ENCODE results near the gene TM7SF3. TPM values are rescaled to one million over a fixed set of nuclear protein-coding genes. Genes with fewer than 3 reads are reported as not detected.

TM7SF3 gene
- total and polyA plus RNA-seq, 5 donors from 2014 or later = 21.8 to 68.2 (median 62.2) TPM

GRCh38 chr12:26994109-26994508 lies 20.1 kb downstream of the TM7SF3 start:
- H3K27me3 ChIP-seq (ENCODE audit: control insufficient read depth, insufficient read depth, low read length) = no peaks in the 10 kb centered on the region
- Mint-ChIP-seq H3K4me1 (peaks cover 0 to 16% (median 7%) of the 10 kb centered on the region in 4 donors), H3K36me3 (peaks cover 53% of the 10 kb centered on the region)

DNA sequence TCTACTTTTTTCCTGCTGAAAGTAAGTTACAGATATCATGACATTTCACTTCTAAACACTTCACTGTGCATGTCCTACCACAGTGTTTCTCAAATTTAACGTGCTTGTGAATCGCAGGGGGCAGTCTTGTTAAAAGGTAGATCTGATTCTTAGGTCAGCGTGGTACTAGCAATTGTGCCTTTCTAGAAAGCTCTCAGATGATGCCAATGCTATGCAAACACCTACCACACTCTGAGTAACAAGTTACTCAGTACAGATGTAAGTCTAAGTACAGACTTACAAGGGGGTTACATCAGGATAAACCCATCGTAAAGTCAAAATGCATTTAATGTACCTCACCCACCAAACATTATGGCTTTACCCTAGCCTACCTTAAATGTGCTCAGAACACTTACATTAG lies 22.4 kb downstream of the TM7SF3 start:
- peaks cover 56% of the 10 kb centered on the region for H3K36me3 ChIP-seq (ENCODE audit: control insufficient read depth, insufficient read depth, low read length)

More at GRCh38 chr12:26994109-26994508, 20.1 kb downstream of the TM7SF3 start:
- no peak overlapping the region for H3K27ac ChIP-seq (ENCODE audit: insufficient read depth, low read length, poor library complexity, severe bottlenecking)
- H3K4me3 ChIP-seq (ENCODE audit: low read depth, low read length) = no peak overlapping the region
- H3K36me3 ChIP-seq (ENCODE audit: control insufficient read depth, insufficient read depth, low read length) = peaks cover 50% of the 10 kb centered on the region
- Mint-ChIP-seq H3K9me3 (no peaks in the 10 kb centered on the region), H3K27ac (peak overlapping the region in 1 of 3 donors; percentile 38), H3K27me3 (no peaks in the 10 kb centered on the region), H3K4me3 (no peak overlapping the region)
- DNase-seq (no peak), ATAC-seq (ENCODE audit: low read depth in 2 of 2) (no peak)
- H3K4me1 ChIP-seq (ENCODE audit: control insufficient read depth, insufficient read depth, low read length, poor library complexity, severe bottlenecking) = no peaks in the 10 kb centered on the region
- no peaks in the 10 kb centered on the region for H3K9me3 ChIP-seq (ENCODE audit: control insufficient read depth in 2 of 2, low read length in 2 of 2)

DNA sequence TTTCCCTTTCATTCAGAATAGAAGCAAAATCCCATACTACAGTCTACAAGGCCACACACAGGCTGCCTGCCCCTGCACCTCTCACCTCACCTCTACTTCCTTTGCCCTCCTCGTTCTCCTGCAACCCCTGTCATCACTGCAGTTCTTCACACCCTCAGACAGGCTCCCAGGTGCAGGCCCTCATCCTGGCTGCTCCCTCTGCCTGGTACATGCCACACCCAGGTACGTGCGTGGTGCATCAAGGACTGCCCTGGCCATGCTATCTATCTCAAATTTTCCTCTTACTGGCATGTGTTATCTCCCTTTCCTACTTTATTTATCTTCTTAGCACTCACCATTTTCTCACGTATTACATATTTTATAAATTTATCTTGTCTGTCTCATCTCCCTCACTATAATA lies 24.3 kb downstream of the TM7SF3 start:
- H3K9me3 Mint-ChIP-seq = peaks cover 0 to under 1% (median 0%) of the 10 kb centered on the region in 7 donors
- no peaks in the 10 kb centered on the region for H3K27me3 ChIP-seq (ENCODE audit: control insufficient read depth, insufficient read depth, low read length)
- H3K9me3 ChIP-seq (ENCODE audit: control insufficient read depth in 2 of 2, low read length in 2 of 2) = no peaks in the 10 kb centered on the region
- ATAC-seq (ENCODE audit: low read depth in 2 of 2) (no peak), DNase-seq (no peak)
- no peak overlapping the region for H3K4me3 Mint-ChIP-seq
- H3K4me1 Mint-ChIP-seq = peaks cover 6 to 21% (median 10%) of the 10 kb centered on the region in 4 donors
- H3K27ac Mint-ChIP-seq = peak overlapping the region in 2 of 3 donors; percentile 29 to 77
- peaks cover 57% of the 10 kb centered on the region for H3K36me3 Mint-ChIP-seq
- no peak overlapping the region for H3K27ac ChIP-seq (ENCODE audit: insufficient read depth, low read length, poor library complexity, severe bottlenecking)
- H3K4me3 ChIP-seq (ENCODE audit: low read depth, low read length) = no peak overlapping the region
- H3K36me3 ChIP-seq (ENCODE audit: control insufficient read depth, insufficient read depth, low read length) = peaks cover 40% of the 10 kb centered on the region
- no peaks in the 10 kb centered on the region for H3K27me3 Mint-ChIP-seq
- no peaks in the 10 kb centered on the region for H3K4me1 ChIP-seq (ENCODE audit: control insufficient read depth, insufficient read depth, low read length, poor library complexity, severe bottlenecking)

More for the DNA sequence above, 22.4 kb downstream of the TM7SF3 start:
- Histone ChIP-seq H3K9me3 (ENCODE audit: control insufficient read depth in 2 of 2, low read length in 2 of 2) (no peaks in the 10 kb centered on the region), H3K4me3 (ENCODE audit: low read depth, low read length) (no peak overlapping the region), H3K4me1 (ENCODE audit: control insufficient read depth, insufficient read depth, low read length, poor library complexity, severe bottlenecking) (no peaks in the 10 kb centered on the region), H3K27ac (ENCODE audit: insufficient read depth, low read length, poor library complexity, severe bottlenecking) (no peak overlapping the region), H3K27me3 (ENCODE audit: control insufficient read depth, insufficient read depth, low read length) (no peaks in the 10 kb centered on the region)
- Mint-ChIP-seq H3K9me3 (no peaks in the 10 kb centered on the region), H3K36me3 (peaks cover 56% of the 10 kb centered on the region), H3K4me1 (peaks cover 5 to 15% (median 9%) of the 10 kb centered on the region in 4 donors), H3K27me3 (no peaks in the 10 kb centered on the region), H3K4me3 (no peak overlapping the region), H3K27ac (no peak overlapping the region)
- ATAC-seq (ENCODE audit: low read depth in 2 of 2) (no peak), DNase-seq (no peak)

GRCh38 chr12:26988703-26989102 lies 25.5 kb downstream of the TM7SF3 start:
- Mint-ChIP-seq H3K27ac (no peak overlapping the region), H3K27me3 (no peaks in the 10 kb centered on the region), H3K36me3 (peaks cover 58% of the 10 kb centered on the region), H3K4me1 (peaks cover 12 to 30% (median 17%) of the 10 kb centered on the region in 4 donors), H3K4me3 (no peak overlapping the region), H3K9me3 (peaks cover 0 to 2% (median 0%) of the 10 kb centered on the region in 7 donors)
- no peaks in the 10 kb centered on the region for H3K27me3 ChIP-seq (ENCODE audit: control insufficient read depth, insufficient read depth, low read length)
- no peak overlapping the region for H3K27ac ChIP-seq (ENCODE audit: insufficient read depth, low read length, poor library complexity, severe bottlenecking)
- no peaks in the 10 kb centered on the region for H3K4me1 ChIP-seq (ENCODE audit: control insufficient read depth, insufficient read depth, low read length, poor library complexity, severe bottlenecking)
- H3K9me3 ChIP-seq (ENCODE audit: control insufficient read depth in 2 of 2, low read length in 2 of 2) = no peaks in the 10 kb centered on the region
- no peak overlapping the region for H3K4me3 ChIP-seq (ENCODE audit: low read depth, low read length)
- H3K36me3 ChIP-seq (ENCODE audit: control insufficient read depth, insufficient read depth, low read length) = peaks cover 36% of the 10 kb centered on the region
- no peak for ATAC-seq (ENCODE audit: low read depth in 2 of 2)
- no peak for DNase-seq

- Histone ChIP-seq H3K9me3 (ENCODE audit: control insufficient read depth in 2 of 2, low read length in 2 of 2) (no peaks in the 10 kb centered on the region), H3K27ac (ENCODE audit: insufficient read depth, low read length, poor library complexity, severe bottlenecking) (no peak overlapping the region), H3K27me3 (ENCODE audit: control insufficient read depth, insufficient read depth, low read length) (no peaks in the 10 kb centered on the region), H3K4me3 (ENCODE audit: low read depth, low read length) (no peak overlapping the region), H3K4me1 (ENCODE audit: control insufficient read depth, insufficient read depth, low read length, poor library complexity, severe bottlenecking) (no peaks in the 10 kb centered on the region), H3K36me3 (ENCODE audit: control insufficient read depth, insufficient read depth, low read length) (peaks cover 36% of the 10 kb centered on the region)
- Mint-ChIP-seq H3K4me3 (no peak overlapping the region), H3K27ac (peak overlapping the region in 1 of 3 donors; percentile 52), H3K4me1 (peaks cover 12 to 32% (median 18%) of the 10 kb centered on the region in 4 donors), H3K9me3 (peaks cover 0 to 3% (median 0%) of the 10 kb centered on the region in 7 donors), H3K27me3 (no peaks in the 10 kb centered on the region), H3K36me3 (peaks cover 62% of the 10 kb centered on the region)
- ATAC-seq (ENCODE audit: low read depth in 2 of 2) (no peak), DNase-seq (no peak)
Measured at GRCh38 chr12:26987634-26988424, 26.4 kb downstream of the TM7SF3 start.

DNA sequence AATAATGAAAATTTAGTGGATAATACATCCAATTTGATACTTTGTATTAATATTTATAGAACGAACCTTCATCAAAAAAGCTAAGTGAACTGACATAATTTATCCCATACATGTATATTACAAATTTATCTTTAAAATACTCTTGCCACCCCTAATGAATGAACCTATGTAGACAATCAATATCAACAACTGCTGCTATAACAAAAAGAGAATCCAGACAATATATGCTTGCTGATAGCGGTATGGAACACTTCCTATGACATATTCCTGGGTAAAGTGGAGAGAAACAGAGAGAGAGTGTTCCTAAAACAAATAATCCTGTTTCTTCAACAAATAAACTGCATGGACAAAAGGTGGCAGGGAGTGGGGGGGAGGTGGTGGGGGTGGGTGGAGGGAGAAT lies 31.3 kb downstream of the TM7SF3 start:
- H3K9me3 ChIP-seq (ENCODE audit: control insufficient read depth in 2 of 2, low read length in 2 of 2) = no peaks in the 10 kb centered on the region
- no peak overlapping the region for H3K27ac ChIP-seq (ENCODE audit: insufficient read depth, low read length, poor library complexity, severe bottlenecking)
- no peak for ATAC-seq (ENCODE audit: low read depth in 2 of 2)
- H3K4me3 ChIP-seq (ENCODE audit: low read depth, low read length) = no peak overlapping the region
- peaks cover 29% of the 10 kb centered on the region for H3K36me3 ChIP-seq (ENCODE audit: control insufficient read depth, insufficient read depth, low read length)
- DNase-seq = no peak
- no peaks in the 10 kb centered on the region for H3K27me3 ChIP-seq (ENCODE audit: control insufficient read depth, insufficient read depth, low read length)
- Mint-ChIP-seq H3K27ac (peak overlapping the region in 1 of 3 donors; percentile 16), H3K9me3 (peaks cover 0 to 3% (median 0%) of the 10 kb centered on the region in 7 donors), H3K27me3 (no peaks in the 10 kb centered on the region), H3K4me3 (no peak overlapping the region), H3K4me1 (peaks cover 7 to 34% (median 16%) of the 10 kb centered on the region in 4 donors), H3K36me3 (peaks cover 56% of the 10 kb centered on the region)
- no peaks in the 10 kb centered on the region for H3K4me1 ChIP-seq (ENCODE audit: control insufficient read depth, insufficient read depth, low read length, poor library complexity, severe bottlenecking)

DNA sequence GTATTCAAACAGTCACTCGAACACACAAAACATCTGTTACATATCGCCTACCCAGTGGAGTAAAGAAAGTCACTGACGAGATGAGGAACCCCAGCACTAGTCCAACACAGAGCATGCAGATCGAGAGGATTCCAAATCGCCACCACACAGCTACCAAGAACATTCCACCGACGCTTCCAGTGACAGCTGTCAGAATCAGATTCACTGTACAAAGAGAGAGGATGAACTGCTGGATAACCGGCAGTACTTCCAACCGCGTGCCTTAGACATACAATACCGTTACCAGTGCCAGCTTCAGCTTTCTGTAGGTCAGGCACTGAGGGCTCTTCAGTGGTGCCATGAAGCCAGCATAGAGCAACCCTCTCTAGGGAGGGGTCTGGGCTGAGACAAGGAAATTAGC lies 34.5 kb downstream of the TM7SF3 start:
- peaks cover 49% of the 10 kb centered on the region for H3K36me3 Mint-ChIP-seq
- Histone ChIP-seq H3K36me3 (ENCODE audit: control insufficient read depth, insufficient read depth, low read length) (peaks cover 39% of the 10 kb centered on the region), H3K27ac (ENCODE audit: insufficient read depth, low read length, poor library complexity, severe bottlenecking) (no peak overlapping the region), H3K4me1 (ENCODE audit: control insufficient read depth, insufficient read depth, low read length, poor library complexity, severe bottlenecking) (no peaks in the 10 kb centered on the region), H3K4me3 (ENCODE audit: low read depth, low read length) (no peak overlapping the region), H3K27me3 (ENCODE audit: control insufficient read depth, insufficient read depth, low read length) (no peaks in the 10 kb centered on the region), H3K9me3 (ENCODE audit: control insufficient read depth in 2 of 2, low read length in 2 of 2) (no peaks in the 10 kb centered on the region)
- H3K27me3 Mint-ChIP-seq = no peaks in the 10 kb centered on the region
- ATAC-seq (ENCODE audit: low read depth in 2 of 2) = no peak
- H3K27ac Mint-ChIP-seq = peak overlapping the region in 2 of 3 donors; percentile 52 to 70
- no peak for DNase-seq
- H3K4me1 Mint-ChIP-seq = peaks cover 9 to 30% (median 17%) of the 10 kb centered on the region in 4 donors
- no peak overlapping the region for H3K4me3 Mint-ChIP-seq
- peaks cover 0 to 2% (median 0%) of the 10 kb centered on the region in 7 donors for H3K9me3 Mint-ChIP-seq

Measured in CD4-positive, CD25-positive, alpha-beta regulatory T cell (primary cell).